Measurements from ENCODE around the gene C14orf132. TPM values are rescaled to one million over a fixed set of nuclear protein-coding genes. Genes with fewer than 3 reads are reported as not detected.

C14orf132 gene
- total RNA-seq, 1 experiment from 2014 or later = not detected

DNA sequence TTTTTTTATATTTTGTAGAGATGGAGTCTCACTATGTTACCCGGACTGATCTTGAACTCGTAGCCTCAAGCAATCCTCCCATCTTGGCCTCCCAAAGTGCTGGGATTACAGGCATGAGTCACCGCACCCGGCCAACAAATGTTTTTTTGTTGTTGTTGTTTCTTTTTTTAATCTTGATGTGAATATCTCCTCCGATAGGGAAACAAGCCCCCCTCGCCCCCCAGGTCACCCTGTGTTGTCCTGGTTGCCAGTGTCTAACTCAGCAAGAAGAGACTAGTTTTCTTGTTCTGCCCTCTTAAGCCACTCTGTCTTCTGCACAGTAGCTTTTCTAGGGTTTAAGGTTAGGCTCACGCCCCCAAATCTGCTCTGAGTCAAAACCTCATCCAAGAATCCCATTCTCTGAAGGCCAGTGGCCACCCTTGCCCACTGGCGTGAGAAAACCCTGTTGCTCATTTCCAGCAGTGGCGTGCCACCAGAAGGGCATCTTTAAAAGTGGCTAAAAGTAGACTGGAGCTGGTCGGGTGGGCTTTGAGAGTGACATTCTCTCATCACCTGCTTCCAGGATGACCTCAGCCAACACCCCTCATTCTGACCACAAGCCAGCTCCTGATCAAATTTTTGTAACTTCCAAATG is 42.7 kb downstream of the C14orf132 start:
- no peaks in the 10 kb centered on the region for H3K4me1 ChIP-seq
- H3K27me3 ChIP-seq = no peaks in the 10 kb centered on the region; the same call in 1 of the 2 replicates
- H3K36me3 ChIP-seq = no peaks in the 10 kb centered on the region
- no peak overlapping the region for H3K27ac ChIP-seq
- DNase-seq = no peak
- no peak overlapping the region for H3K4me3 ChIP-seq
- H3K9me3 ChIP-seq (replicated peaks) = no peaks in the 10 kb centered on the region

DNA sequence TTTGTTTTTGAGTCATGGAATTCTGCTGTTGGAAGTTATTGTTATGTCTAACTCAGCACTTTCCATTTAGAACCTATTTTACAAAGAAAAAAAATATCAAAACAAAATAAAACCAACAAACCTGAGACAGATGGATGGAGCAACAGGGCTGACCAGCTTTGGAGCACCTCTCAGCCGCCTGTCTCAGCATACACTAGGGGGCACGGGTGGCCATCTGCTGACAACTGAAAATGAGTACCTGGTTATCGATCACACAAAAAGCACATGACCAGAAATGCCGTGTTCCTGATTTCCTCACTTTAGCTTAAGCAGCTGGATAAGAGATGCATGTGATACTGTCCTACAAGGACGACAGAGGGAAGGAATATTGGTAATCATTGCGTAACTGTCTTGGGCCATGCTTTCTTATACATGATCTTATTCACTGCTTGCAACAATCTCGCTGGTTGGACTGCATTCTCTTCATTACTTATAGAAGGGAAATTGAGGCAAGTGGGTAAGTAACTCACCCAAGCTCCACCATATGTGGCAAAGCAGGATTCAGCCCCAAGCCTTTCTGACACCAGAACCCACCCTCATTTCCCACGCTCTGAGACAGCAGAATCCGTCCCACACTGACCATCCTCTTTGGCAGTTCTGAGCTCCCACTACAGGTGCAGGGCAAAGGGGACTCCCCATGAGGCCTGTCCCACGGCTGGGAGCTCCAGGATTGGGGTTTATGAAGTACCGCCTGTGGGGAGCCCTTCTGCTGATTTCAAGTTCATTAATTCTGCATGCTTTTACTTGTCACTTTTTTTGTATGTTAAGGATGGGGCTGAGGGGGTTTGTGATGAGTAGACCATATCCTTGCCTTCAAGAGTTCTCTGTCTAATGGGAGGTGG is 43.5 kb downstream of the C14orf132 start:
- H3K4me1 ChIP-seq = no peaks in the 10 kb centered on the region
- no peak overlapping the region for H3K4me3 ChIP-seq
- H3K36me3 ChIP-seq = no peaks in the 10 kb centered on the region
- no peak overlapping the region for H3K27ac ChIP-seq
- DNase-seq = no peak
- H3K27me3 ChIP-seq = no peaks in the 10 kb centered on the region; the same call in 1 of the 2 replicates
- H3K9me3 ChIP-seq (replicated peaks) = no peaks in the 10 kb centered on the region

DNA sequence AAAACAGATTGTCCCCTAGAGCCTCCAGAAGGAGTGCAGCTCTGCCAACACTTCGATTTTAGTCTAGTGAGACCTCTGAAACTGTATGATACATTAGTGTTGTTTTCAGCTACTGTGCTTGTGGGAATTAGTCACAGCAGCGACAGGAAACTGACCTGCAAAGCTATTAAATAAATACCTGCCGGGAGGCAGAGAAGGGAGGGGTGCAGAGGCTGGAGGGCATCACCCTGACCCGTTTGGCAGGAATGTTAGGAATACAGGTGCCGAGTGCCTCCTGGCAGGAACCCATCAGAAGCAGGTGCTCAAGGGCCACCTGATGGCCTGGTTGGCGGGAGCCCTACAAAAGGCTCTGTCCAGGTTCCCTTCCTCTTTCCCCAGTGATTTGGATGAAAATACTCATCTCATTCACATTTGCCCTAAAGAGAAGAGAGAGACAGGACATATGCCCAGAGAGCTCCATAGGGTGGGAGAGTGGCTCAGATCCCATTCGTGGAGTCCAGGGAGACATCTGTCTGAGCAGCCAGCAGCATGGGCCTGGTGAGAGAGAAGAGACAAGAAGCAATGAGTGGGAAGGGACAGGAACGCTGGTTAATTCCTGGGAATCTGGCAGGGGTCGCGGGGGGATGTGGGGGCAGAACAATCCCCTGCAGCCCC is 44.6 kb downstream of the C14orf132 start:
- Histone ChIP-seq H3K27me3 (no peaks in the 10 kb centered on the region), H3K4me3 (no peak overlapping the region), H3K27ac (no peak overlapping the region), H3K4me1 (no peaks in the 10 kb centered on the region), H3K36me3 (no peaks in the 10 kb centered on the region), H3K9me3 (replicated peaks) (no peaks in the 10 kb centered on the region)
- no peak for DNase-seq

DNA sequence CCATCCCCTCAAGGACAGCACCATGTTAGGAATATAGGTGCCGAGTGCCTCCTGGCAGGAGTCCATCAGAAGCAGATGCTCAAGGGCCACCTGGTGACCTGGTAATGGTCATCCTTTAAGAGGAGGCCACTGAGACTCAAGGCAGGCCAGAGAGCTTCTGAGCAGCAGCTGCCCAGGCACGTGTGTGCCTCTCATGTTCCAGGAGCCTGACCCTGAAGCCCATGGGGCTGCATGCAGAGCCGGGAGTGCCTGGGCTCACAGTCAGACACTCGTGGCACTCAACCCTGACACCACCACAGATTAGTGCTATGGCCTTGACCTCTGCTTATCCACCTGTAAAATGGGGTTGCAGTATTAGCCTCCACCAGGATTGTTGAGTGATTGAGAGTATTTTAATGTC is 45.6 kb downstream of the C14orf132 start:
- no peak overlapping the region for H3K4me3 ChIP-seq
- no peak overlapping the region for H3K27ac ChIP-seq
- no peaks in the 10 kb centered on the region for H3K9me3 ChIP-seq (replicated peaks)
- H3K36me3 ChIP-seq = no peaks in the 10 kb centered on the region
- no peaks in the 10 kb centered on the region for H3K4me1 ChIP-seq
- H3K27me3 ChIP-seq = no peaks in the 10 kb centered on the region
- DNase-seq = no peak

DNA sequence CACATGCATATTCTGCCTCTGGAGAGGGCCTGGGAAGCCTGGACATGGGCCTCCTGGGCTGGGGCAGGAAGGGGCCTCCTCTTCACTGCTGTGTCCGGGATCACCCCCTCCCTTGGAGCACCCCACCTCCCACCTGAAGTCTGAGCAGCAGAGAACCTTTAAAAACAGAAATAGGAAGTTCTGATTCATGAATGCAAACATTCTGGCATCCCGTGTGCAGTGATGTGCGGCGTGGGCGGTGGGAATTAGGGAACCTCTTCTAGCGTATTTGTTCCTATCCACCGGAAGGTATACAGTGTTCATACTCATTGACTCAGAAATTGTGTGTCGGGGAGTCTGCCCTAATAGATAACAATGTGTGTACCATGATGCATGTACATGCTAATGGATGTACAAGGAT is 46.2 kb downstream of the C14orf132 start:
- no peaks in the 10 kb centered on the region for H3K9me3 ChIP-seq (replicated peaks)
- no peak overlapping the region for H3K27ac ChIP-seq
- H3K4me3 ChIP-seq = no peak overlapping the region
- no peak for DNase-seq
- H3K4me1 ChIP-seq = peaks cover 1% of the 10 kb centered on the region; the same call in 1 of the 2 replicates
- H3K36me3 ChIP-seq = no peaks in the 10 kb centered on the region
- H3K27me3 ChIP-seq = no peaks in the 10 kb centered on the region

DNA sequence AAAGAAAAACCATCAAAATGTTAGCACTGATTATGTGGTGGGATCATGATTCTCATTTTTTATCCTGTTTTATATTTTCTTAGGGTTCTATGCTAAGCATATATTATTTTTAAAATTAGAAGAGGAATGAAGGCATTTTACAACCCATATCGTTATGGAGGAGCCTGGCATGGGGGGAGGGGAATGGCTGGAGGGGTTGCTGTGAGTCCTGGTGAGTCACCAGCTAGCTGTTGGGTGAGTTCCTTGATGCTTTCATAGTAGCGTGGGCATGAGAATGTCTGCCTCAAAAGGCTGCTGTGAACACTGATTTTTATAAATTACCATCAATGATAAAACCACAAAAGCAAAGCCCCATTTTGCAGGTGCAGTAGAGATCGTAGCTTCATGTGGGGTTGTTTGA is 46.9 kb downstream of the C14orf132 start:
- Histone ChIP-seq H3K4me3 (no peak overlapping the region), H3K36me3 (no peaks in the 10 kb centered on the region), H3K4me1 (peaks cover 6% of the 10 kb centered on the region), H3K9me3 (replicated peaks) (no peaks in the 10 kb centered on the region), H3K27me3 (no peaks in the 10 kb centered on the region), H3K27ac (no peak overlapping the region)
- no peak for DNase-seq

DNA sequence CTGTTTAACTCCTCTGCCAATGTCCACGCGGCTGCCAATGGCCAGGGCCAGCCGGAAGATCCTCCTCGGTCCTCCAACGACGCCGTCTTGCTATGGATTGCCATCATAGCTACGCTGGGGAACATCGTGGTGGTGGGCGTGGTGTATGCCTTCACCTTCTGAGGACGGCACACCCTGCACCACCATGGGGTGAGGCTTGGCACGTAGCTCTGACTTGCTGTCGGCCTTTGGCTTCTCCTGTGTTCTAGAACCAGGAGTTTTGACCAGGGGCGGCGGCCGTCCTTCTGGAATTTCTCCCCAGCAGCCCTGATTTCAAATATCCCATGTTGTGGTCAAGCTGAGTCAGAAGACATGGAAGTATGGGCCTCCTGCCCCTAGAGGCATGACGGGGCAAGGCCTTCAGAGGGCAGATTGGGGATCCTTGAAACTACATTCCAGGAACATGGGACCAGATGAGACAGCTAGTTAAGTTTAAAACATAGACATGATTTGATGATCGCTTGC is 47.5 kb downstream of the C14orf132 start:
- no peak for DNase-seq
- Histone ChIP-seq H3K4me1 (peaks cover 10% of the 10 kb centered on the region), H3K9me3 (replicated peaks) (no peaks in the 10 kb centered on the region), H3K4me3 (no peak overlapping the region), H3K27me3 (no peaks in the 10 kb centered on the region), H3K36me3 (no peaks in the 10 kb centered on the region), H3K27ac (no peak overlapping the region)

DNA sequence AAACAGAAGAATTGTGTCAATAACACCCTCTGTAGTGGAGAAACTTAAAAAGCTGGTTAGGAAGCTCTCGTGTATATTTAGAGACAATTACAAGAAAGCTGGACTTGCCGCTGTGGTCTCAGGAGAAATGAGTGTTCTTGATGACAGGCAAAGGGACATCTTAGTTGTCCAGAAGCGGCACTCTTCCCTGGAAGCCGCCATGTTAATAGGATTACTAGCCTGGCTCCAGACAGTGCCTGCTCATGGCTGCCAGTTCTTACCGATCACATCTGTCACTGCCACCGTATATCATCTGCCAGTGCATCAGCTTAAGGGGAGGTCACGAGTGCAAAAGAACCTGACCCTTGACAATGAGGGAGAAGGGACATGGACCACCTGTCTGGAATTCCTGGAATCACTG is 48.9 kb downstream of the C14orf132 start:
- H3K9me3 ChIP-seq (replicated peaks) = no peaks in the 10 kb centered on the region
- H3K36me3 ChIP-seq = no peaks in the 10 kb centered on the region
- no peaks in the 10 kb centered on the region; the same call in 1 of the 2 replicates for H3K27me3 ChIP-seq
- DNase-seq = no peak
- no peak overlapping the region for H3K27ac ChIP-seq
- peaks cover 10% of the 10 kb centered on the region for H3K4me1 ChIP-seq
- no peak overlapping the region for H3K4me3 ChIP-seq

DNA sequence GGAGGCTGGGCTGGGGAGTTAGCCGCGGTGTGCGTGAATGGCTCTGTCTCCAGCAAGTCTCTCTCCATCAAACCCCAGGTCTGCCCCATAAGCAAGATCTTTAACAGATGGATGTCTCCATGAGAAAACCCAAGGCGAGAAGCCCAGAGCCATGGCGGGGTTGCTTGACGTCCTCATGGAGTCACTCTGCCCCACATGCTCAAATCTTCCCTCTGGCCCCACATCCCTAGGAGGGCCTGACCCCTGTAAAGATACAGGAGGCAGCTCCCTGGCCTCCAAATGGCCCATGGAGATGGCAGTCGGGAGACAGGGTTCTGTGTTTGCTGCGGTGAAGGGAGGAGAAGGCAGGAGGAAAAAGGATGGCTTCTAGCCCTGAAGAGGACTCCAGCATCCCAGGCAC is 49.3 kb downstream of the C14orf132 start:
- no peaks in the 10 kb centered on the region for H3K36me3 ChIP-seq

DNA sequence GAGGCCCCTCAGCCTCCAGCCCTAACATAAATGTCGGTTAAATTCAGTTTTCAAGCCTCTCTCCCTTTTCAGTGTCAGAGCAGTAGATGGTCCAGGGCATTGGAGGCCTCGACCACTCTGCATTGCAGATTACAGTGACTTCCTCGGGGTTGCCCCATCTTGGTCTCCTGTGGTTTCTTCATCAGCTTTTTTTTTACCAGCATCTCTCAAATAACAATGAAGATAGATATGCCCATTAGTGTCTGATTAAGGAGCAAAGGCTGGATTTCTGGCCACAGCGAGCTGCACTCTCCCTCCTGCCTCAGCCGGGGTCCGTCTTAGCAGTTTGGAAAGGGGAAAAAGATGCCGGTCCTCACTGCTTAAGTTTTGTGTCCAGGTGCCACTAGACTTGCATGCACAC is 49.7 kb downstream of the C14orf132 start:
- peaks cover 10% of the 10 kb centered on the region for H3K4me1 ChIP-seq
- H3K9me3 ChIP-seq (replicated peaks) = no peaks in the 10 kb centered on the region
- no peak for DNase-seq
- no peaks in the 10 kb centered on the region; the same call in 1 of the 2 replicates for H3K27me3 ChIP-seq
- no peak overlapping the region for H3K4me3 ChIP-seq
- H3K27ac ChIP-seq = no peak overlapping the region
- no peaks in the 10 kb centered on the region for H3K36me3 ChIP-seq

More for the DNA sequence above, 49.3 kb downstream of the C14orf132 start:
- peaks cover 10% of the 10 kb centered on the region for H3K4me1 ChIP-seq
- no peak overlapping the region for H3K4me3 ChIP-seq
- H3K27me3 ChIP-seq = no peaks in the 10 kb centered on the region; the same call in 1 of the 2 replicates
- no peaks in the 10 kb centered on the region for H3K9me3 ChIP-seq (replicated peaks)
- H3K27ac ChIP-seq = no peak overlapping the region
- DNase-seq = no peak

DNA sequence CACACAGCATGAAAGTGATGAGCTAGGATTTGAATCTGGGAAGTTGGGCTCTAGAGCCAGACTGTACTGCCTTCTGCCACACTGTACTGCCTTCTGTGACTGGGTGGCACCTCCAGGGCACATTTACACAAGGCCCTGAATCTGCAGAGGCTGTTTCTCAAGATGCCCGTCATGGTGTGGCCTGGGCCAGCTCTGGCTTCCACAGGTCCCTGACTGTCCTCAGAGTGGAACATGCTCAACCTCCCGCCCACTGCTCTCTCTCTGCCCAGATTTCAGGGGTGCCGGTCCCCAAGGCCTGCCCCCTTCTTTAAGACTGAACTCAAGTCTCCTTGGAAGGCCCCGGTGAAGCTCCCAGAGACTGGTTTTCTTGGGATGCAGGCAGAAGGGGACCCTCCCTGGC is 50.2 kb downstream of the C14orf132 start:
- no peak overlapping the region for H3K27ac ChIP-seq
- no peaks in the 10 kb centered on the region; the same call in 1 of the 2 replicates for H3K27me3 ChIP-seq
- H3K4me3 ChIP-seq = no peak overlapping the region
- no peak for DNase-seq
- no peaks in the 10 kb centered on the region for H3K36me3 ChIP-seq
- peaks cover 10% of the 10 kb centered on the region for H3K4me1 ChIP-seq
- H3K9me3 ChIP-seq (replicated peaks) = no peaks in the 10 kb centered on the region

DNA sequence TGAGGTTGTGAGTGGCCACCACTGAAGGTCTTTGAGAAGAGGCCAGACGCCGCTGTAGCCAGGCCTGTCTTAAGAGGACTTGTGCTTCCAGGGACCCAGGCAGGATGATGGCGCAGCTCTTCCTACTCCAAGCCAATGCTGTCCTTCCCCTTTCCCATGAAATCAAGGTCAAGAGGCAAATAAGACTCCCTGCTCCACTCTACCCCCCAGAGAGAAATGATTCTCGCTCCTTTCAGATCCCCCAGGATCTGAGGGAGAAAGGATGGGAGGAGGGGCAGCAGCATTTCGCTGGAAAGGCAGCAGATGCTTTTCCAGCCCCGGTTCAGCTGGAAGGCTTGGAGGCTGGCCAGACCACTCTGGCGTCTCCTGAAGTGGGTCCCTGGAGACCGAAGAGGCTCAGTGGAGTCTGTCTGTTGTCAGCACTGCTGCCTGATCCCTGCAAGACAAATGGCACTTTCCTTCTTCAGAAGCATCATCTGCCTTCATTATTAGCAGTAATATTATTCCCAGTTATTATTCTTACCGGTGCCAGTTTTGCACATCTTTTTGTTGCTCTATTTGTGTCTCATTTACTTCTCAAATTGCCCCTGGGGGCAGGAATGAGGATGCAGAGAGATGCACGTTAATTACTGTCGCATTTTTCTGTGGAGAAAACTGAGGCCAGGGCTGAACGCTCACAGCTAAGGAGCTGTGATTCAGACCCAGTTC is 51.4 kb downstream of the C14orf132 start:
- Histone ChIP-seq H3K9me3 (replicated peaks) (no peaks in the 10 kb centered on the region), H3K36me3 (no peaks in the 10 kb centered on the region), H3K27me3 (no peaks in the 10 kb centered on the region; the same call in 1 of the 2 replicates), H3K4me1 (peaks cover 14% of the 10 kb centered on the region), H3K27ac (no peak overlapping the region), H3K4me3 (no peak overlapping the region)
- peak; percentile 90 to 91 for DNase-seq

DNA sequence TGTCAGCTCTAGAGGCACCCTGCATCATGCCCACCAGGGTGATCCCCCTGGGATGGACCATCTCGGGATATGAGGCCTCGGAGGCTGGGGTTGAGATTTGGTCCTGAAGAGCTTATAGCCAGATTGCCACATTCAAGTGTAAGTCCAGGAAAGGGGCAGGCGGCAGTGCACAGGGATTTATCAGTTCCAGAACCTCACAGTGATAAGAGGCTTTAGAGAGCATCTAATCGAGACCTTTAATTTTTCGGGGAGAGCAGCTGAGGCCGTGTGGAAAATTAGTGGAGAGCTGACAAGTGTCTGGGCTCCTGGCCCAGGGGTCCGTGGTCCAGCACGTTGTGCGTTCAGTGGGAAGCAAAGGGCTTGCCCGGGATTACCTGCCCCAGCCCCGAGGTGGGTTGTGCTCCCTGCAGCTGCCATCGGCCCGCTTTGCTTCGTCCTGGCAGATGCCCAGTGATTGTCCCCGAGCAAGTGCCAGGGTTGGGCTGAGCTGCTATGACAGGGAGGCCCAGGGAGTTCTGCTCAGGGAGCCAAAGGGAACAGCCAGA is 52.1 kb downstream of the C14orf132 start:
- Histone ChIP-seq H3K9me3 (replicated peaks) (no peaks in the 10 kb centered on the region), H3K27ac (no peak overlapping the region), H3K36me3 (no peaks in the 10 kb centered on the region), H3K4me3 (no peak overlapping the region), H3K27me3 (no peaks in the 10 kb centered on the region; the same call in 1 of the 2 replicates), H3K4me1 (peaks cover 18% of the 10 kb centered on the region)
- no peak for DNase-seq

DNA sequence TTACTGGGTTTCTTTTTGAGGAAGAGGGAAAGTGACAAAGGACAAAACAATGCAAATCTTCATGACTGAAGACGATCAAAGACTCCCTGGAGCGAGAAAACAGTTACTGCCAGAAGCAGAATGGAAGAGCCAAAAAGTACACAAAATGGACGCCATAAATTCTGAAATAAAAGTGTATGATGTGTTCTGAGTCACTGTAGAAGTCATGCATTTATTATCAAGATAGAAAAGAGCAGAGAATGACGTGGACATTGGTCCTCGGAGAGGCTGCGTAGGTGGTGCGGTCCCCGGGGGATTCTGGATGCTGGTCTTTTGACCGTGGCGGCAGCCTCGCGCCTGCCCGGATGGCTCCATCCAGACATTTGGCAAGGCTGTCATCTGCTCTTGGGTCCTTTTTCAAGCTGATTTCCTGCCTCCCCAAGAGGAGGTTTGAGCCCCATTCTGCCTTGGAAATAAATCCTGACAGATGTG is 52.8 kb downstream of the C14orf132 start:
- Histone ChIP-seq H3K27me3 (no peaks in the 10 kb centered on the region; the same call in 1 of the 2 replicates), H3K9me3 (replicated peaks) (no peaks in the 10 kb centered on the region), H3K4me3 (no peak overlapping the region), H3K27ac (no peak overlapping the region), H3K36me3 (no peaks in the 10 kb centered on the region), H3K4me1 (peaks cover 19% of the 10 kb centered on the region)
- no peak for DNase-seq

All from SJCRH30 (cell line).